Dedifferentiated amniotic fluid mesenchymal stem cell (primary cell): ENCODE measurements around the gene SLC25A39.
A peak's percentile ranks its signal among the peaks of the same experiment; 100 is the strongest.
"Not testable (repeated sequence)": the region's sequence is repeated elsewhere in the genome, so short reads cannot be mapped to it uniquely, and the experiment has no call there.

Experiments
- DNase-seq: peaks from one replicate; pipeline ENCODE4 v3.0.0-alpha.2; 2016; ENCODE audit errors: extremely low spot score

Gene SLC25A39

DNA sequence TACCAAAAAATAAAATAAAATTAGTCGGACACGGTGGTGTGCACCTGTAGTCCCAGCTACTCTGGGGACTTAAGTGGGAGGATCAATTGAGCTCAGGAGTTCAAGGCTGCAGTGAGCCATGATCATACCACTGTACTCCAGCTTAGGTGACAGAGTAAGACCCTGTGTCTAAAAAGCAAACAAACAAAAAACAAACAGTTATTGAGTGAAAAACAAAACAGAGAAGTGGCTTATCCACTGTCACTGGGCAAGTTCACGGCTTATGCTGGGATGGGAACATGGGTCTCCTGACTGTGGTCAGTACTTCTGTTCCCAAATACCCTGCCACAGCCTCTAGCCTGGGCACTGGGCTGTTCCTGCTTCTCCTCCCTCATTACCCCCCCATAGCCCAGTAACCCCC, 10.9 kb upstream of the SLC25A39 start:
- DNase-seq = no peak

GRCh38 chr17:44334727-44335126, 10.1 kb upstream of the SLC25A39 start:
- no peak for DNase-seq

DNA sequence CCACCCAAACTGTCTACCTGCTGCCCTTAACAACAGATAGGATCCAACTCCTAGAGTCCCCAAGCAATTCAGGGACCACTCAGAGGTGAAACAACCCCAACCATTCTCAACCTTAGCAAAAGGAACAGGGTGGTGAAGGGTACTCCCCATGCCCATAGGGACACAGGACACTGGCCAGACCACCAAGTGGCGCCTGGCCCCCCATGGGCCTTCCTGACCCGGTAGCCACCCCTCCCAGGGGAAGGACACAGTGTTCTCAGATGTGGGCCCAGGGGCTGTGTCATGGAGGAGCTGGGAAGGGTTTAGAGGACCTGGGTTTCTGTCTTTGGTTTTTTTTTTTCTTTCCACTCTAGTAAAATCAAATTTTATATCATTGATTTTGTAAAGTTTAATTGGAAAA, 9.7 kb upstream of the SLC25A39 start:
- no peak for DNase-seq

DNA sequence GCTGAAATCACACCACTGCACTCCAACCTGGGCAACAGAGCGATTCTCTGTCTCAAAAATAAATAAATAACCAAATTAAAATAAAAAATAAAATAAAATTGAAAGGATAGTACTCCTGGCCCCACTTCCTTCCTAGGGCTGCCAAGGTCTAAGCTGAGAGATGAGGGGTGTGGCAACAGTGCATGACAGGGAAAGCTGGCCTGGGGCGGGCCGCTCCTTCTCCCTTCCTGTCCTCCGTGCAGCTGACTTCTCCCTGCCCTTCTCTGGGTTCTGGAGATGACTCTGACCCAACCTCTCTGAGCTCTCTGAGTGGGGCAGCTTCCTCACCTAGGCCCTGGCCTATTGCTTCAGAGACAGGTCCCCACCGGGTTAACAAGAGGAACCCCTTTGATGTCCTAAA, 8.7 kb upstream of the SLC25A39 start:
- DNase-seq = no peak

- peak; percentile 79 for DNase-seq
Observed at GRCh38 chr17:44331249-44331760, 6.7 kb upstream of the SLC25A39 start.

DNA sequence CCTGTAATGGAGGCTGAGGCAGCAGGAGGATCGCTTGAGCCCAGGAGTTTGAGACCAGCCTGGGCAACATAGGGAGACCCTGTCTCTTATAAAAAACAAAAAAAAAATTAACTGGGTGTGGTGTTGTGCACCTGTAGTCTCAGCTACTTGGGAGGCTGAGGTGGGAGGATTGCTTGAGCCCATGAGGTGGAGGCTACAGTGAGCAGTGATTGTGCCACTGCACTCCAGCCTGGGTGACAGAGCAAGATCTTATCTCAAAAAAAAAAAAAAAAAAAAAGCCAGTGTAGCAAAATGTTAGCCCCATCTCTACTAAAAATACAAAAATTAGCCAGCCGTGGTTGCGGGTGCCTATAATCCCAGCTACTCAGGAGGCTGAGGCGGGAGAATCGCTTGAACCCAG, 5.6 kb upstream of the SLC25A39 start:
- DNase-seq = not testable (repeated sequence)

DNA sequence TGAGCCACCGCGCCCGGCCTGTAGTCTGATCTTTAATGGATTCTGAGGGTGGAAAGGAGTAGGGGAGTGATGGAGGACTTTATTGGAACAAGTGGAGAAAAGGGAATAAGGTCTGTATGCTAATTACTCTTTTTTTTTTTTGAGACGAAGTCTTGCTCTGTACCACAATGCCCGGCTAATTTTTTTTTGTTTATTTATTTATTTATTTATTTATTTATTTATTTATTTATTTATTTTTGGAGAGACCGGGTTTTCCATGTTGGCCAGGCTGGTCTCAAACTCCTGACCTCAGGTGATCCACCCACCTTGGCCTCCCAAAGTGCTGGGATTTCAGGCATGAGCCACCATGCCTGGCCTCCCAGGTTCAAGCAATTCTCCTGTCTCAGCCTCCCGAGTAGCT, 4.9 kb upstream of the SLC25A39 start:
- not testable (repeated sequence) for DNase-seq

DNA sequence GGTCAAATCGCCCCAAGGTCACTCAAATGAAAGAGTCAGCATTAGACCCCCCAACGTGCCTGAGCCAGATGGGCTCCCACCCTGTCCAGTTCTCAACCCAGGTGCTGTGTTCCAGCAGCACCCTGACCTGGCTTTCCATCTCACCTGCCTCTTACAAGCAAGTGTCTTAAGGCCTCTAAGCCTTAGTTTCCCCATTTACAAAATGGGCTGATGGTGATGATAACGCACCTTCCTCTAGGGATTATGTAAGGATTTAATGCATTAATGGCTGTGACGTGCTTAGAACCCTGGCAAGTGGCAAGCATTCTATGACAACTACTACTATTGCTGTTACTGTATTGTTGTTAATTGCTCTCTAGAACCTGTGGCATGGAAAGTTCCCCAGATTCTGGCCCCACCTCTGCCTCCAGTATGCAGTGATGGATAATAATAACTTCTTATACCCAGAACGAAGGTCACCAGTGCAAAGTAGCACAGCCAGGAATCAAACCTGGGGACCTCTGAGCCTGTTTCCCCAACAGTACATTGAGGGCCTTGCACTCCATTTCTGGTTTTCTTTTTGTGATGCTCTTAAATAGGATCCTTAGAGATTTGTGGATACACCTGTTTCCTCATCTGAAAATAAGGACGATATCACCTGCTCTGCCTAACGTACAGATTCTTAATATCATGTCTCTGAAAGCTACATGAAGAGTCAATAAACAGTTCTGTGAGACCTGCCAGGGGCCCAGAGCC, 3.3 kb upstream of the SLC25A39 start:
- no peak for DNase-seq

DNA sequence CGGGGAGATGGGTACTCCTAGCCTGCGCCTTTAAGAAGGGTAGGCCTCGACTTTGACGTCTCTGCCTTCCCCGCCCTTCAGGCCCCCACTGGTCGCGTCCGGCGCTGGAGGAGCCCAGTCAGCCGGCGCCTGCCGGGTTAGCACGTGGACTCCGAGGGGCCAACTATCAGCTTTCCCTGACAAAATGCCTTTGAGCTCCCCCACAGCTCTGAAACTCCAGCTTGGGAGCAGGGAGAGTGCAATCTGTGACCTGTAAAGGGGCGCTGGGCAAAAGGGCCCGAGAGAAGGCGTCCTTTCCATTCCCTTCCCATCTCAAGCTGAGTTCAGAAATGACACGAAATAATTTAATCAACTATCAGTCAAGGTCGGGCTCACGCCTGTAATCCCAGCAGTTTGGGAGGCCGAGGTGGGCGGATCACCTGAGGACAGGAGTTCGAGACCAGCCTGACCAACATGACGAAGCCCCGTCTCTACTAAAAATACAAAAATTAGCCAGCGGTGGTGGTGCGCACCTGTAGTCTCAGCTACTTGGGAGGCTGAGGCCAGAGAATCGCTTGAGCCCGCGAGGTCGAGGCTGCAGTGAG, 2.3 kb upstream of the SLC25A39 start:
- peak; percentile 95 for DNase-seq

DNA sequence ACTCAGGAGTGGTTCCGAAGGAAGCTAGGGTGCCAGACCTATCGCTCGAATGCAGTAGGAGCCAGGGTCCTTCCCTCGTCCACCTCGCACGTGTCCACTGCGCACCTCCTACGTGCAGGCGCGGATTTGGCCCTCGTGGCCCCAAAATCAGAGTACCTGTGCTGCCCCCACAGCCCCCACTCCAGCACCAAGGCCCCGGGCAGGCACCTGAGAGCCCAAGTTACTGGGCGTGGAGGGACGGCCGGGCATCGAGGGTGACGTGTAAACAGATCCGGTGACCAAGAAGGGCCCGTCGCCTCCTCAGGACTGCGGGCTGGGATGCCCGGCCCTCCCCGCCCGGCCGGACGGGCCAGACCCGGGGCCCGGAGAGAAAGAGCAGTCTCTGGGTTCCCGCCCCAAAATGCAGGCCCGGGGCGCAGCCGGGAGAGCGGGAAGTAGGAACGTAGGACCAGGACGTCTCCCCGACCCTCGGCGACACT, 492 bp downstream of the SLC25A39 start:
- DNase-seq = no peak

DNA sequence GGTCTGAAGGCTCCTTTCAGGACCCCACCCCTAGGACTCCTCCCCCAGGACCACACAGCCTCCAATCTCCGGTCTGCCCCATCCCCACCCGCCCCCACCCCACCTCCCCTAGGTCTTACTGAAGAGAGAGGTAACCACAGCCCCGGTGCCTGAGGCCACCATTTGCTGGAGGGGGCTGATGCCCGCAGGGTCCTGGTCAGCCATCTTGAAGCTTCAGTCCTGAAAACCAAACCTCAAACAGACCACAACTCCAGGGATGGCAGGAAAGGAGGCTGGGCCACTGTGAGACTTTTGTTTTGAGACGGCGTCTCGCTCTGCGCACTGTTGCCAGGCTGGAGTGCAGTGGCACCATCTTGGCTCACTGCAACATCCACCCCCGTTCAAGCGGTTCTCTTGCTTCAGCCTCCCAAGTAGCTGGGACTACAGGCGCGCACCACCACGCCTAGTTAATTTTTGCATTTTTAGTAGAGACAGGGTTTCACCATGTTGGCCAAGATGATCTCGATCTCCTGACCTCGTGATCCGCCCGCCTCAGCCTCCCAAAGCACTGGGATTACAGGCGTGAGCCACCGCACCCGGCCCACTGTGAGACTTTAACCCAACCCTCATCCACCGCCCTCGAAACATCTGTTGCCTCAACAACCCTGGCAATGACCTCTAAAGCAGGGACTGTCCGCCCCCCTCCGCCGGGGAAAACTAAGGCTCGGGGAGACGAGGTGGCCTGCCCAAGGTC, 1.1 kb downstream of the SLC25A39 start:
- DNase-seq = no peak

DNA sequence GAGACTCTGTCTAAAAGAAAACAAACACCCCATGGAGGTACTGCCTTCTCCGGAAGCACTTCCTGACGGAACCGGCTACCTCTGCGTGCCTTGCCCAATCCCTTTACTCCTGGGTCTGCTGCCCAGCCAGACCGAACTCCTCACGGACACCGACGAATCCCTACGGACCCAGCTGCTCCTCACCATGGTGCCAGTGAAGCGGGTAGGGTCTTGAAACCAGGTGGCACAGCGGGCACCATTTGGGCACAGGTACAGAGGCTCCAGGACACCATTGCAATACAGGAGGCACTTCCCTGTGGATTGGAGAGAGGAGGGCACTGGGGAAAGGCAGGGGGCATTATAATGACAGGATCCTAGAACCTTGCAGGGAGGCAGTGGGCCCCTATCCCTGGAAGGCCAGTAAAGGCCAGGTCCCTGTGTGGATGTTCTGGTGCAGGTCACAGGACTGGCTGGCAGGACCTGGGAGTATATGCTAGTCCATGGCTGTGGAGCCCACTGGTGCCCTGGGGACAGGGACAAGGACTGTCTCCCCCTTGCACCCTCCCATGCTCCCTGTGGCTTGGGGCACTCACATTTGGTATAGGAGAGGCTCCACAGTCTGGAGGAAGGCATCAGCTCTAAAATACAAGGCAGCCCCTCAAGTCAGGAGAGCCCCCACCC, 2.3 kb downstream of the SLC25A39 start:
- no peak for DNase-seq

DNA sequence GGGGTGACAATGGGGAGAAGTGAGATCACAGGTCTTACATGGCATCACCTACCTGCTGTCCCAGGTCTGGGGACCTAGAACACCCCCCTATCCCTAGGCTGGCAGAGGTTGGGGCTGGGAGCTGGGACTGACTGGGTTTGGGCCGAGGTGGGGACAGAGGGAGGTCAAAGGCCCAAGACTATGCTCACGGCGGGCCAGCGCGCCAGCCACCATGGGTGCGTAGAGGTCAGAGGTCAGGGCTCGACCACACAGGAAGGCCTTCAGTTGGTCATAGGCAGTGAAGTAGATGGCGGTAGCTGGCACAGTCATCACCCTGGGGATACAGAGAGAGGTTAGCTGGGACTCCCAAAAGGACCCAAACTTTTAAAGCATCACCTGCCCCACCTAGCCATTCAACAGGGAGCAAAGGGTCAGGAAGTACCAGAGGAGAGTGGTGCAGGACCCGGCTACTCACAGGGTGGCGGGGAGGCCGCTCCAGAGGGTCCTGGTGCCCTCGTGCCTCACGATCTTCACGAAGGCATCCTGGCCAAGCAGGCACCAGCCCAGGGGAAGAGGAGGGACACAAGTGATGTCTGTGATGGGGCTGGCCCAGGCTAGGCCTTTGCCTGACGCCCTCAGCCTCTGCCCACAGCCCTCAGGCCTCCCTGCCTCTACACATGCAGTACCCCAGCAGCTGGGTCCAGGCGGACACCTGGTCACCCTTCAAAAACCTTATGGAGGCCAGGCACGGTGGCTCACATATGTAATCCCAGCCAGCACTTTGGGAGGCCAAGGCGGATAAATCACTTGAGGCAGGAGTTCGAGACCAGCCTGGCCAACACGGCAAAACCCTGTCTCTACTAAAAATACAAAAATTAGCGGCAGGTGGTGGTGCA, 3.1 kb downstream of the SLC25A39 start:
- no peak for DNase-seq

DNA sequence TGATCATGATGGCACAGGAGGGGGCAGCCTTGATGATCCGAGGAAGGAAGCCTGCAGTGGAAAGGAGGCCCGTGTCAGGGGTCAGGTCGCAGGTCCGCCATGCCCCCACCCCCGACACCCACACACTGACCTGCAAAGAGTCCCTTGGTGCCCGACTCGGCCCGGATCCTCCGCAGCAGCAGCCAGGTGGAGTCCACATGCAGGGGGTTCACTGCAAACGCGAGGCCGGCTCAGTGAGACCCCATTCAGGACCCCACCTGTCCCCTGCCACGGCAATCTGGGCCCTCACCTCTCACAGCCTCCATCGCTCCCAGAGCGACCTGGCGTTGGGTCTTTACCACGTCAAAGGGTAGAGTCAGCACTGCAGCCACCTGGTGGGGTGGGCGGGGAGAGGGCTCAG, 4.6 kb downstream of the SLC25A39 start:
- no peak for DNase-seq

- no peak for DNase-seq
Observed at GRCh38 chr17:44318077-44318892, 6.3 kb downstream of the SLC25A39 start.

DNA sequence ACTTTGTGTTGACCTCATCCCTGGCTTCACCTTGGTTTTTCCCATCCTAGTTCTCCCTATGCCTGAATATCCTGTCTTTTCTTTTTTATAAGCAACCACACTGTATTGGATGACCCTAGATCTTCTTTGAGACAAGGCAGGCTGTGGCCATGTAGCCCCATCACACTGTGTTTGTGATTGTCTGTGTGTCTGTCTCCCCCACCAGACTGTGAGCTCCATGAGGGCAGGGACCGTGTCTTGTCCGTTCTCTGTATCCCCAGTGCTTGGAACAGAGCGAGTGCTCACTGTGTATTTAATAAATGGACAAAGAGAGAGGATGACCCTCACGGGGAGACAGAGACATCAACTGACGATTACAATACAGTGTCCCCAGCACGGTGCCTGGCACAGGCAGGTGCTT, 7.1 kb downstream of the SLC25A39 start:
- DNase-seq = no peak

DNA sequence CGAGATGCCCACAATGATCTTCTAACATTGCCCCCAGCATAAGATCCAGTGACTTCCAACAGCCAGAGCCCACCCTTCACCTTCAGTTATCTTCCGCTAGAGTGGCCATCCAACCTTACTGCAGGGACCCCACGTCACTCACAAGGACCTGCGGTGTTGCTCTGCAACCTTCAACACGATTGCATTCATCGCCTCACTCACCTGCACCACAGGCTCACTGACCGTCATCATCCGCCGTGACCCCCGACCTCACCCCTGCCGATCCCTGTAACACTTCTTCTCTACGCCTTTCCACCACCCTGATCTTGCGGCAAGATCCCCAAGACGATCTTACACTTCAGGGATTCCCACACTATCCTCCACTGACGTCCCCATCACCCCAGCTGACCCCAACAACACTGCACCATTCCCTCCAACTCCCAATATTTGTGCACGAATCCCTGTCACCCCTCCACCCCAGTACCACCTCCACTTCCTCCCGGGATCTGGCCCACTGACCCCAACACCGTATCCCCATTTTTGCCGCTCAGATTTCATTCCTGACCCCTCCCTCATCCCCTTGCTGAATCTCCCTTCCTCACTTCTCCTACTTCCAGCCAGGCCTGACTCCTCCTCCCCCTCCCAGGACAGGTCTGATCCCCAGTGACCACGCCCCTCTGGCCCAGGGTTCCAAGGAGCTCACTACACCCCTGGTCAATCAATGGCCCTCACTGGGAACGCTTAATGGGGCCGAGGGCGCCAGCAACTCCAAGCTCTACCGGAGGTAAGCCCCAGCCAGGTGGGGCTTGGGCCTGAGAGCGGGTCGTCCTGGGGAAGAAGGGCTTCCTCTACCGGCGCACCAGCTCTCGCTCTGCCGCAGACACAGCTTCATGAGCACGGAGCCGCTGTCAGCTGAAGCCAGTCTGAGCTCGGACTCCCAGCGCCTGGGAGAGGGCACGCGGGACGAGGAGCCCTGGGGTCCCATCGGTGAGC, 8.6 kb downstream of the SLC25A39 start:
- DNase-seq = no peak

- no peak for DNase-seq
Observed at GRCh38 chr17:44314869-44315661, 9.6 kb downstream of the SLC25A39 start.
